GM12878 (cell line): ENCODE data around the gene PGM5. TPM values are rescaled to one million over a fixed set of nuclear protein-coding genes. Genes with fewer than 3 reads are reported as not detected.

Source experiments
- ATAC-seq: fragments of 200-7000 bp; cut with Tn5 transposase; 3 replicates; pipeline ENCODE4 v1.9.1; 2020; ENCODE audit warnings: mild to moderate bottlenecking, moderate library complexity
- BruUV-seq: library from RNA; stranded (reverse); fragments of 400-500 nt; replicated peaks from 2 replicates; lab custom pipeline; 2021; lab: Mats Ljungman, UMichigan
- CTCF ChIA-PET: fragments of 300-600 bp; sonication (Branson Sonifier 250); formaldehyde crosslinking; extraction: SDS; loops from one replicate; lab custom pipeline; 2021; ENCODE audit warnings: inconsistent platforms; lab: Yijun Ruan, JAX
- POLR2A ChIA-PET: fragments of 350-600 bp; formaldehyde crosslinking; extraction: SDS; loops from one replicate; lab custom pipeline; 2021; ENCODE audit warnings: inconsistent platforms; lab: Charles Lee
- RAD21 ChIA-PET: fragments of 300-600 bp; sonication (Branson Sonifier 250); formaldehyde crosslinking; loops from one replicate; lab custom pipeline; 2023; ENCODE audit warnings: antibody characterized with exemption; ENCODE audit not compliant: unreplicated experiment; lab: Charles Lee
- SMC1A ChIA-PET: fragments of 300-600 bp; sonication (Branson Sonifier 250); formaldehyde crosslinking; loops from one replicate; lab custom pipeline; 2023; ENCODE audit not compliant: unreplicated experiment, uncharacterized antibody; lab: Charles Lee
- DNase-seq: peaks from one replicate; pipeline ENCODE4 v3.0.0-alpha.2; 2011; ENCODE audit warnings: low read depth, low spot score
- FAIRE-seq: peaks from 3 replicates; lab custom pipeline; 2011; peaks lifted over from hg19 to GRCh38; lab: Jason Lieb, UNC
- H2AFZ ChIP-seq: 2 replicates; pipeline ENCODE4 v1.6.0; 2011; ENCODE audit warnings: low read depth, low read length, control low read depth; ENCODE audit not compliant: control insufficient read depth
- H3K27ac ChIP-seq: 2 replicates; pipeline ENCODE4 v1.5.1; 2011; ENCODE audit warnings: control low read depth; ENCODE audit not compliant: control insufficient read depth, insufficient read depth
- H3K27me3 ChIP-seq, 2 experiments: replicated peaks in 1 of 2; 2 replicates each; pipeline versions ENCODE4 v1.6.0 to v1.6.1; 2011; ENCODE audit warnings: low read length in 1 of 2; ENCODE audit not compliant: control insufficient read depth in 2 of 2, insufficient read depth in 2 of 2
- H3K36me3 ChIP-seq, 2 experiments: 2 replicates each; pipeline ENCODE4 v1.5.1; 2011; ENCODE audit warnings: low read length in 1 of 2; ENCODE audit not compliant: control insufficient read depth in 2 of 2, insufficient read depth in 2 of 2
- H3K4me1 ChIP-seq: 2 replicates; pipeline ENCODE4 v1.6.1; 2011; ENCODE audit warnings: mild to moderate bottlenecking, low read length, moderate library complexity, mixed read lengths; ENCODE audit not compliant: control insufficient read depth, insufficient read depth
- H3K4me2 ChIP-seq: 2 replicates; pipeline ENCODE4 v1.6.0; 2011; ENCODE audit warnings: control low read depth; ENCODE audit not compliant: control insufficient read depth, insufficient read depth
- H3K4me3 ChIP-seq: fragments of 200-600 bp; sonication (generic); 2 replicates; pipeline ENCODE4 v1.5.1; 2016
- H3K79me2 ChIP-seq: 2 replicates; pipeline ENCODE4 v1.6.0; 2011; ENCODE audit warnings: low read length; ENCODE audit not compliant: control insufficient read depth, insufficient read depth
- H3K9ac ChIP-seq: 2 replicates; pipeline ENCODE4 v1.8.0; 2011; ENCODE audit warnings: low read length, control low read depth, mixed read lengths; ENCODE audit not compliant: control insufficient read depth, insufficient read depth
- H3K9me3 ChIP-seq: replicated peaks from 3 replicates; pipeline ENCODE4 v1.5.1; 2011; ENCODE audit warnings: mild to moderate bottlenecking, low read length; ENCODE audit not compliant: control insufficient read depth, insufficient read depth
- H4K20me1 ChIP-seq: 2 replicates; pipeline ENCODE4 v1.6.0; 2011; ENCODE audit not compliant: control insufficient read depth, insufficient read depth
- BCL11A ChIP-seq: IDR thresholded peaks from 2 replicates; pipeline ENCODE4 v1.6.1; 2011; ENCODE audit warnings: low read depth, low read length
- DPF2 ChIP-seq: fragments of 450-650 bp; IDR thresholded peaks from 2 replicates; pipeline ENCODE4 v1.6.1; 2017; ENCODE audit warnings: mild to moderate bottlenecking
- E2F4 ChIP-seq: IDR thresholded peaks from 2 replicates; pipeline ENCODE4 v1.6.1; 2012; ENCODE audit warnings: low read depth, low read length, improper control_type of control experiment
- KDM1A ChIP-seq: fragments of 200-600 bp; sonication (generic); IDR thresholded peaks from 2 replicates; pipeline ENCODE4 v1.6.1; 2016; ENCODE audit warnings: borderline replicate concordance
- KLF5 ChIP-seq: fragments of 450-650 bp; IDR thresholded peaks from 2 replicates; pipeline ENCODE4 v1.6.1; 2014; ENCODE audit warnings: mild to moderate bottlenecking; ENCODE audit not compliant: partially characterized antibody
- MEF2A ChIP-seq: IDR thresholded peaks from 2 replicates; pipeline ENCODE4 v1.6.1; 2011; ENCODE audit warnings: low read depth, mild to moderate bottlenecking, low read length, moderate library complexity; ENCODE audit not compliant: insufficient read depth
- NFIC ChIP-seq: IDR thresholded peaks from 2 replicates; pipeline ENCODE4 v1.6.1; 2012; ENCODE audit warnings: low read depth, mild to moderate bottlenecking, inconsistent platforms, low read length, moderate library complexity
- NRF1 ChIP-seq: conservative IDR thresholded peaks from 2 replicates; pipeline ENCODE4 v1.6.1; 2011; ENCODE audit warnings: mild to moderate bottlenecking, low read depth, low read length, improper control_type of control experiment
- POU2F2 ChIP-seq: IDR thresholded peaks from 3 replicates; pipeline ENCODE4 v1.6.1; 2011; ENCODE audit warnings: low read depth, mild to moderate bottlenecking, low read length, borderline replicate concordance
- STAT3 ChIP-seq: IDR thresholded peaks from 2 replicates; pipeline ENCODE4 v1.6.1; 2011; ENCODE audit warnings: low read depth, low read length, improper control_type of control experiment
- SUZ12 ChIP-seq: fragments of 200-600 bp; sonication (generic); IDR thresholded peaks from one replicate; pipeline ENCODE4 v1.6.1; 2018; ENCODE audit warnings: antibody characterized with exemption, mild to moderate bottlenecking; ENCODE audit not compliant: unreplicated experiment
- TCF12 ChIP-seq: IDR thresholded peaks from 2 replicates; pipeline ENCODE4 v1.6.1; 2011; ENCODE audit warnings: low read depth, mild to moderate bottlenecking, low read length
- ZBTB4 ChIP-seq: fragments of 450-650 bp; formaldehyde crosslinking; IDR thresholded peaks from 2 replicates; pipeline ENCODE4 v1.4.0; 2022; ENCODE audit warnings: mild to moderate bottlenecking, moderate library complexity
- ZNF622 ChIP-seq: fragments of 450-650 bp; IDR thresholded peaks from 2 replicates; pipeline ENCODE4 v1.6.1; 2017; ENCODE audit warnings: mild to moderate bottlenecking, inconsistent platforms
- WGBS: methylation state at CpG from one replicate; pipeline ENCODE4 v1.1.6; 2016; ENCODE audit warnings: low lambda C conversion rate; ENCODE audit not compliant: insufficient replicate concordance, insufficient coverage; ENCODE audit errors: missing lambda C conversion rate; 5-methylcytosine and 5-hydroxymethylcytosine counted together
- in situ Hi-C: fragments of 300-500 bp; cut with MboI; formaldehyde crosslinking; loops from 9 replicates; pipeline ENCODE4 v1.14.3; 2018; ENCODE audit warnings: mixed read lengths
- intact Hi-C: fragments of 100-400 bp; cut with micrococcal nuclease; formaldehyde crosslinking; loops from one replicate; pipeline ENCODE4 v1.14.2; 2022; ENCODE audit not compliant: unreplicated experiment
- polyA plus RNA-seq, 11 experiments: library from polyadenylated mRNA; depleted of rRNA in 4 of 11; unstranded in 6 of 11; stranded (reverse) in 5 of 11; fragments of >200 nt; fragmentation: Nextera tagmentation in 4 of 11; fragmentation: Illumina TruSeq in 1 of 11; extraction: Ambion mirVana in 4 of 11; extraction: Trizol in 1 of 11; gene quantifications; 1 replicate in 1 of 11; 2 replicates in 10 of 11; pipeline versions ENCODE4 v1.2.1 to v1.2.3, GENCODE V29; 2011 to 2016; ENCODE audit warnings: inconsistent platforms in 2 of 11, missing spikeins in 2 of 11, low read depth in 1 of 11
- total RNA-seq, 4 experiments: library from RNA; depleted of rRNA in 3 of 4; stranded (reverse); fragments of >200 nt in 3 of 4; fragmentation: Illumina TruSeq in 1 of 4; extraction: Trizol in 1 of 4; gene quantifications; 2 replicates each; pipeline versions ENCODE4 v1.2.1 to v1.2.3, GENCODE V29; 2013 to 2021

Gene PGM5
- total and polyA plus RNA-seq, 10 of the 15 experiments (the other 5 are each of a cell fraction or from before 2014, with no cell fraction given), result 0.28 to 0.73 TPM; not detected in 8

DNA sequence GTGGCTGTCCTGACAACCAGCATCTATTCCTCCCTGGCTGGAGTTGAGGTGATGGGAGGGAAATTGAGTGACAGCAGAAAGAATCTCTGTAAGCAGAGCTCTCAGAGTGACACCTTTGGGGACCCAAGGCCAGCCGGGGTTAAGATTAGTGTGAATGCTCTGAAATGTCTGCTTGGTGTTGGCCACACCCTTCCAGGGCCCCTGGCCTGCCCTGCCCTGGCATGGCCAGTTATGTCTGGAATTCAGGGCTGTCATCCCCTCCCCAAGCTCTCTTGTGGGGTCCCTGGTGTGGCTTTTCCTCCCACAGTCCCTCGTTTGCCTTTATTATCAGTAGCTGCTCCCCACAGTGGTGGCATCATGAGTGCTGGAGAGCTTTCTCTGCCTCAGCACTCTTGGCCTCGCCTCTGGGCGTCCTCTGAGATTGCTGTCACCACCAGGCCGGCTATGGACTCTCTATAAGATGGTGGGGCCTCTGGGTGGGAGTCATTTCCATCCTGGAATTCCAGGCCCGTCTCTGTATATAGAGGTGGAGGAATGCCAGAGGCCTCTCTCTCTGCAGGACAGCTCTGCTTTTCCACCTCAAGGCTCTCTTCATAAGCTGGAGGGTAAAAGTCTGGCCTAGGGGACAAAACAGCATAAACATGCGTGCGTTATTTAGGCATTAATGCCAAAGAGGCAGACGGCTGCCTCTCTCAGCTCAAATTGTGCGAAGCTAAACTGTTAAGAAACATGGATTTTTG, 180.6 kb downstream of the PGM5 start:
- SMC1A ChIA-PET, result interaction anchor here (0.8 kb wide), 1 partner anchor 17 kb away, joined by 3 read pairs; no protein-coding TSS in a partner anchor
- peaks cover 0 to 2% of the 10 kb centered on the region in 2 experiments; a peak in 2 of 4 replicates for H3K27me3 ChIP-seq
- in situ Hi-C loops, result loop anchor here (25.0 kb wide), 1 partner anchor 100 kb away; no protein-coding TSS in a partner anchor
- H3K27ac ChIP-seq, result no peak overlapping the region
- H3K9ac ChIP-seq, result no peak overlapping the region
- H3K79me2 ChIP-seq, result no peaks in the 10 kb centered on the region
- H3K4me1 ChIP-seq, result no peaks in the 10 kb centered on the region
- FAIRE-seq, result no peak
- CTCF ChIA-PET, result interaction anchor here (1.4 to 1.7 kb wide), 2 partner anchors 22 to 23 kb away, joined by 4 read pairs; no protein-coding TSS in a partner anchor
- intact Hi-C loops, result no loop called here
- TF ChIP-seq KDM1A, result no peak
- TF ChIP-seq SUZ12, result no peak
- TF ChIP-seq TCF12, result no peak
- H3K4me2 ChIP-seq, result no peak overlapping the region
- no peak for DNase-seq
- H3K36me3 ChIP-seq, result no peaks in the 10 kb centered on the region
- ATAC-seq, result no peak
- WGBS, result 36% methylated on average over 10 of the region's 10 CpGs
- H4K20me1 ChIP-seq, result no peaks in the 10 kb centered on the region
- POLR2A ChIA-PET, result no interaction called here
- no TSS peak for BruUV-seq
- RAD21 ChIA-PET, result no interaction called here
- H2AFZ ChIP-seq, result no peak overlapping the region
- no peaks in the 10 kb centered on the region for H3K9me3 ChIP-seq
- H3K4me3 ChIP-seq, result no peak overlapping the region

DNA sequence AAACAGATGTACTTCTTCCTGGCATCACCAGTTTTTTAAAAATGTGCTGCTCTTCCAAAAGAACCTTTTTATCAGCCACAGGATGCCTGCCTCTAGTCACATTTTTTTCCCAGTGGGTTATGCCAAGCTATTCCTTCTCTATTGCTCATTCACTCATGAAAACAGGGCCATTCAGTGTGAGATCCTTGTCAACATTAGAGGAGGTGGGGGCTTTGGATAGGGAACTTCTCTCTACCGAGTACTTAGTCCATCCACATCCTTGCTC, 181.1 kb downstream of the PGM5 start:
- no peaks in the 10 kb centered on the region for H3K9me3 ChIP-seq
- no peak overlapping the region for H3K27ac ChIP-seq
- TF ChIP-seq NRF1 (no peak), BCL11A (no peak), ZNF622 (no peak), DPF2 (no peak), ZBTB4 (CRISPR knock-in tag) (no peak), MEF2A (no peak), NFIC (no peak), E2F4 (no peak), STAT3 (no peak), POU2F2 (no peak), KLF5 (no peak)
- DNase-seq, result no peak
- ChIA-PET CTCF (interaction anchor here (1.4 kb wide), 1 partner anchor 22 kb away, joined by 4 read pairs; no protein-coding TSS in a partner anchor), POLR2A (no interaction called here), SMC1A (no interaction called here), RAD21 (no interaction called here)
- no peaks in the 10 kb centered on the region for H3K36me3 ChIP-seq
- no peak overlapping the region for H2AFZ ChIP-seq
- no peak overlapping the region for H3K4me3 ChIP-seq
- in situ Hi-C loops (loop anchor here (25.0 kb wide), 1 partner anchor 100 kb away; no protein-coding TSS in a partner anchor), intact Hi-C loops (no loop called here)
- H3K4me2 ChIP-seq, result no peak overlapping the region
- WGBS, result 23% methylated on average over 1 of the region's 1 CpG
- peaks cover 0 to 2% of the 10 kb centered on the region in 2 experiments; a peak in 2 of 4 replicates for H3K27me3 ChIP-seq
- no peak for ATAC-seq
- no TSS peak for BruUV-seq
- H3K9ac ChIP-seq, result no peak overlapping the region
- no peaks in the 10 kb centered on the region for H3K79me2 ChIP-seq
- no peaks in the 10 kb centered on the region for H4K20me1 ChIP-seq
- FAIRE-seq, result no peak
- no peaks in the 10 kb centered on the region for H3K4me1 ChIP-seq
